Measurements from ENCODE around the gene TMEM179. TPM values are rescaled to one million over a fixed set of nuclear protein-coding genes. Genes with fewer than 3 reads are reported as not detected.
"Not testable (repeated sequence)": the region's sequence is repeated elsewhere in the genome, so short reads cannot be mapped to it uniquely, and the experiment has no call there.

The TMEM179 gene
- total RNA-seq (1 to 10 TPM; 1.1 to 4.6 (median 2.1) TPM), polyA plus RNA-seq (10 to 100 TPM; 18.8 to 35.3 TPM)

- no peak for FAIRE-seq
- peak; percentile 77 to 95 (median 87) for ATAC-seq
- 6% methylated on average over 91 of the region's 91 CpGs for WGBS, 2 donors
- peak in 2 of 6 donors; percentile 59 to 72 for DNase-seq
- Histone ChIP-seq H3K4me1 (no peaks in the 10 kb centered on the region), H3K36me3 (no peaks in the 10 kb centered on the region), H3K27me3 (peaks cover 0 to 7% (median 0%) of the 10 kb centered on the region in 4 donors), H3K4me3 (peak within 1 kb of the TSS in 2 of 4 donors; percentile 16 to 41), H3K27ac (no peak within 1 kb of the TSS), H3K9me3 (no peaks in the 10 kb centered on the region)
- TF ChIP-seq, protein P1, sequence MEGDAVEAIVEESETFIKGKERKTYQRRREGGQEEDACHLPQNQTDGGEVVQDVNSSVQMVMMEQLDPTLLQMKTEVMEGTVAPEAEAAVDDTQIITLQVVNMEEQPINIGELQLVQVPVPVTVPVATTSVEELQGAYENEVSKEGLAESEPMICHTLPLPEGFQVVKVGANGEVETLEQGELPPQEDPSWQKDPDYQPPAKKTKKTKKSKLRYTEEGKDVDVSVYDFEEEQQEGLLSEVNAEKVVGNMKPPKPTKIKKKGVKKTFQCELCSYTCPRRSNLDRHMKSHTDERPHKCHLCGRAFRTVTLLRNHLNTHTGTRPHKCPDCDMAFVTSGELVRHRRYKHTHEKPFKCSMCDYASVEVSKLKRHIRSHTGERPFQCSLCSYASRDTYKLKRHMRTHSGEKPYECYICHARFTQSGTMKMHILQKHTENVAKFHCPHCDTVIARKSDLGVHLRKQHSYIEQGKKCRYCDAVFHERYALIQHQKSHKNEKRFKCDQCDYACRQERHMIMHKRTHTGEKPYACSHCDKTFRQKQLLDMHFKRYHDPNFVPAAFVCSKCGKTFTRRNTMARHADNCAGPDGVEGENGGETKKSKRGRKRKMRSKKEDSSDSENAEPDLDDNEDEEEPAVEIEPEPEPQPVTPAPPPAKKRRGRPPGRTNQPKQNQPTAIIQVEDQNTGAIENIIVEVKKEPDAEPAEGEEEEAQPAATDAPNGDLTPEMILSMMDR (IDR thresholded peaks at IDR 0.05) = no peak
- intact Hi-C loops (cut with DNase I) = no loop called here
These were observed at the start of gene TMEM179 for GRCh38 chr14:104604458-104605449. TSS of gene TMEM179 (minus strand) at chr14:104604772. CDS start at chr14:104604741, 31 bp downstream.

DNA sequence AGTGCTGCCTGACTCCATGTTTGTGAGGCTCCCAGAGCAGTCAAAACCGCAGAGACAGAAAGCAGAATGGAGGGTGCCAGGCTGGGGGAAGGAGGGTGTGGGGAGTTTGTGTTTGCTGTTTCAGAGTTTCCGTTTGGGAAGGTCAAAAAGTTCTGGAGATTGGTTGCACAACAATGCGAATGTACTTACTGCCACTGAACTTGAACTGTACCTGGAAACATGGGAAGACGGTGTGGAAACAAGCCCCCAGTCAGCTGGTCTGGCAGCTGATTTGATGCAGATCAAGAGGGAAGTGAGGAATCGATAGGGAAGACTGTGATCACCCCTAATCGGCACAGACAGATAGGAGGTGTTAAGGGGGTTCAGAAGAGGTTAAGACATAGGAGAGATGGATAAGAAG is 49.5 kb upstream of the TMEM179 start:
- Histone ChIP-seq H3K27me3 (no peaks in the 10 kb centered on the region), H3K4me3 (no peak overlapping the region), H3K9me3 (no peaks in the 10 kb centered on the region), H3K27ac (no peak overlapping the region), H3K4me1 (peaks cover 0 to 10% (median 5%) of the 10 kb centered on the region in 3 donors), H3K36me3 (no peaks in the 10 kb centered on the region)
- intact Hi-C loops (cut with DNase I) = loop anchor here (5.0 to 10.0 kb wide), 2 partner anchors 51 to 53 kb away; no protein-coding TSS in a partner anchor
- 50 to 60% methylated on average over 6 of the region's 6 CpGs for WGBS, 2 donors
- no peak for DNase-seq
- TF ChIP-seq, protein P1 (IDR thresholded peaks at IDR 0.05) = no peak
- ATAC-seq = no peak
- no peak for FAIRE-seq

GRCh38 chr14:104653130-104653920 is 48.8 kb upstream of the TMEM179 start:
- not testable (repeated sequence) for FAIRE-seq, H3K4me1 ChIP-seq, H3K4me3 ChIP-seq, H3K27me3 ChIP-seq, DNase-seq, ATAC-seq, H3K9me3 ChIP-seq, H3K27ac ChIP-seq, H3K36me3 ChIP-seq
- 94 to 95% methylated on average over 44 to 52 of the region's 52 CpGs for WGBS, 2 donors
- intact Hi-C loops (cut with DNase I) = loop anchor here (5.0 to 10.0 kb wide), 2 partner anchors 51 to 54 kb away; no protein-coding TSS in a partner anchor

DNA sequence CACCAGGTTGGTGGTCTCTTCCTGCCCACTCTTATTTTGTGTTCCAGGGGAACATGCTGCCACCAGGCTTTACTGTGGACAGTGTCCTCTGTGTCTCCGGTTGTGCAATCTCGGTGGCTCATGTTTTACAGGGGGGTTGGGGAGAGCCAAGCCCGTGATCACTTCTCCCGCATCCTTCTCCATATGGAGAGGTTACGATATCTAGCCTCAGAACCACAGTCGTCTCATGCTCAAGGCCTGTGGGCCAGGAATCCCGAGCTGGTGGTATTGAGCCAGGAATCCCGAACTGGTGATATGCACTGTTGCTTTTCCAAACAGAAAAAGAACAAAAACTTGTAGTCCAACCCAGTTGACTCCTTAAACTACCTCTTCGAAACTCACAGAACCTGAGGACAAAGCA is 47.8 kb upstream of the TMEM179 start:
- TF ChIP-seq, protein P1 (IDR thresholded peaks at IDR 0.05) = no peak
- no peak for ATAC-seq
- FAIRE-seq = no peak
- H3K27me3 ChIP-seq = no peaks in the 10 kb centered on the region
- no peak for DNase-seq
- no peaks in the 10 kb centered on the region for H3K36me3 ChIP-seq
- WGBS, 2 donors = 95 to 97% methylated on average over 9 of the region's 9 CpGs
- intact Hi-C loops (cut with DNase I) = loop anchor here (5.0 to 10.0 kb wide), 2 partner anchors 52 to 55 kb away; no protein-coding TSS in a partner anchor
- peaks cover 0 to 2% (median under 1%) of the 10 kb centered on the region in 3 donors for H3K4me1 ChIP-seq
- no peak overlapping the region for H3K4me3 ChIP-seq
- no peak overlapping the region for H3K27ac ChIP-seq
- no peaks in the 10 kb centered on the region for H3K9me3 ChIP-seq

GRCh38 chr14:104651876-104652260 is 47.3 kb upstream of the TMEM179 start:
- no peak for FAIRE-seq
- Histone ChIP-seq H3K4me3 (no peak overlapping the region), H3K4me1 (no peaks in the 10 kb centered on the region), H3K27me3 (no peaks in the 10 kb centered on the region), H3K27ac (no peak overlapping the region), H3K9me3 (no peaks in the 10 kb centered on the region), H3K36me3 (no peaks in the 10 kb centered on the region)
- DNase-seq = no peak
- no peak for ATAC-seq
- intact Hi-C loops (cut with DNase I) = loop anchor here (5.0 to 10.0 kb wide), 2 partner anchors 53 to 55 kb away; no protein-coding TSS in a partner anchor
- TF ChIP-seq, protein P1 (IDR thresholded peaks at IDR 0.05) = no peak
- WGBS, 2 donors = 84 to 87% methylated on average over 19 to 20 of the region's 20 CpGs

Measured in pancreas (tissue), 10 donors.